ENCODE results near the gene PEX14. TPM values are rescaled to one million over a fixed set of nuclear protein-coding genes. Genes with fewer than 3 reads are reported as not detected.

PEX14 gene
- polyA plus RNA-seq, 1 donor (not counting 4 experiments of a cell fraction or from before 2014, with no cell fraction given): 8.4 TPM

GRCh38 chr1:10656431-10656830 is 181.7 kb downstream of the PEX14 start:
- no peak overlapping the region for H2AFZ ChIP-seq (ENCODE audit: control insufficient read depth, low read length)
- H3K9ac ChIP-seq (ENCODE audit: control insufficient read depth, extremely low read depth, insufficient read depth, low read length): no peak overlapping the region
- H3K36me3 ChIP-seq (ENCODE audit: control insufficient read depth in 2 of 2, extremely low read depth in 1 of 2, insufficient read depth in 2 of 2, low read length in 2 of 2): peaks cover 0 to 14% of the 10 kb centered on the region in 2 experiments
- H3K9me1 ChIP-seq (ENCODE audit: control insufficient read depth, extremely low read depth, insufficient read depth, low read length): no peaks in the 10 kb centered on the region
- H4K20me1 ChIP-seq (ENCODE audit: control insufficient read depth, extremely low read depth, insufficient read depth, low read length): no peaks in the 10 kb centered on the region
- no peaks in the 10 kb centered on the region for H3K27me3 ChIP-seq (ENCODE audit: control insufficient read depth, extremely low read depth, insufficient read depth, low read length)
- H3K27ac ChIP-seq (ENCODE audit: control insufficient read depth, insufficient read depth, low read length): no peak overlapping the region
- dilution Hi-C loops (cut with MboI; ENCODE audit: extremely low pct_ligation_motif_present, low sequenced_read_pairs): no loop called here
- H3K4me1 ChIP-seq (ENCODE audit: control insufficient read depth, extremely low read depth, insufficient read depth, low read length): no peaks in the 10 kb centered on the region
- DNase-seq (ENCODE audit: low read depth, low spot score): no peak
- TF ChIP-seq CTCF (optimal IDR thresholded peaks at IDR 0.05 in 1 of 3, IDR thresholded peaks at IDR 0.05 in 1 of 3, conservative IDR thresholded peaks at IDR 0.05 in 1 of 3; ENCODE audit: extremely low read depth in 1 of 3, insufficient read depth in 2 of 3, low read length in 3 of 3) (no peak), EZH2 (IDR thresholded peaks at IDR 0.05; ENCODE audit: low read length) (no peak)
- no peak overlapping the region for H3K4me3 ChIP-seq (ENCODE audit: control insufficient read depth in 2 of 3, extremely low read depth in 1 of 3, insufficient read depth in 2 of 3, low read depth in 1 of 3, low read length in 3 of 3)
- no peaks in the 10 kb centered on the region for H3K9me3 ChIP-seq (ENCODE audit: control insufficient read depth, low read depth, low read length)
- H3K4me2 ChIP-seq (ENCODE audit: control insufficient read depth, extremely low read depth, insufficient read depth, low read depth, low read length): no peak overlapping the region
- no peak for FAIRE-seq
- H3K79me2 ChIP-seq (ENCODE audit: control insufficient read depth, insufficient read depth, low read length): no peaks in the 10 kb centered on the region

- Histone ChIP-seq H3K9ac (ENCODE audit: control insufficient read depth, extremely low read depth, insufficient read depth, low read length) (no peak overlapping the region), H3K9me1 (ENCODE audit: control insufficient read depth, extremely low read depth, insufficient read depth, low read length) (no peaks in the 10 kb centered on the region), H2AFZ (ENCODE audit: control insufficient read depth, low read length) (no peak overlapping the region), H3K79me2 (ENCODE audit: control insufficient read depth, insufficient read depth, low read length) (no peaks in the 10 kb centered on the region), H3K4me1 (ENCODE audit: control insufficient read depth, extremely low read depth, insufficient read depth, low read length) (no peaks in the 10 kb centered on the region), H3K36me3 (ENCODE audit: control insufficient read depth in 2 of 2, extremely low read depth in 1 of 2, insufficient read depth in 2 of 2, low read length in 2 of 2) (peaks cover 0 to 14% of the 10 kb centered on the region in 2 experiments), H3K27me3 (ENCODE audit: control insufficient read depth, extremely low read depth, insufficient read depth, low read length) (no peaks in the 10 kb centered on the region), H3K4me2 (ENCODE audit: control insufficient read depth, extremely low read depth, insufficient read depth, low read depth, low read length) (no peak overlapping the region), H3K9me3 (ENCODE audit: control insufficient read depth, low read depth, low read length) (no peaks in the 10 kb centered on the region), H4K20me1 (ENCODE audit: control insufficient read depth, extremely low read depth, insufficient read depth, low read length) (no peaks in the 10 kb centered on the region), H3K27ac (ENCODE audit: control insufficient read depth, insufficient read depth, low read length) (no peak overlapping the region), H3K4me3 (ENCODE audit: control insufficient read depth in 2 of 3, extremely low read depth in 1 of 3, insufficient read depth in 2 of 3, low read depth in 1 of 3, low read length in 3 of 3) (no peak overlapping the region)
- TF ChIP-seq EZH2 (IDR thresholded peaks at IDR 0.05; ENCODE audit: low read length) (no peak), CTCF (optimal IDR thresholded peaks at IDR 0.05 in 1 of 3, IDR thresholded peaks at IDR 0.05 in 1 of 3, conservative IDR thresholded peaks at IDR 0.05 in 1 of 3; ENCODE audit: extremely low read depth in 1 of 3, insufficient read depth in 2 of 3, low read length in 3 of 3) (no peak)
- FAIRE-seq: no peak
- no peak for DNase-seq (ENCODE audit: low read depth, low spot score)
- dilution Hi-C loops (cut with MboI; ENCODE audit: extremely low pct_ligation_motif_present, low sequenced_read_pairs): no loop called here
These were observed 182.5 kb downstream of the PEX14 start for GRCh38 chr1:10657088-10657847.

Measured in keratinocyte (primary cell).